Activated CD4-positive, alpha-beta T cell treated with anti-CD3 and anti-CD28 coated beads, Interleukin-2, Interleukin-4, amounts not matched to agents 100 ng/mL and 50 ng/mL, durations not matched to agents 16 hours and 8 hours (primary cell): Measurements from ENCODE around the gene MRFAP1L1.
"Not testable (repeated sequence)": the region's sequence is repeated elsewhere in the genome, so short reads cannot be mapped to it uniquely, and the experiment has no call there.

Experiments used
- DNase-seq: peaks from one replicate; pipeline ENCODE4 v3.0.0-alpha.2; 2020; ENCODE audit warnings: low spot score

Gene MRFAP1L1

GRCh38 chr4:6734165-6734786, 24.6 kb upstream of the MRFAP1L1 start:
- DNase-seq: no peak

- no peak for DNase-seq
Observed at GRCh38 chr4:6733358-6734164, 23.9 kb upstream of the MRFAP1L1 start.

GRCh38 chr4:6732441-6733357, 23.0 kb upstream of the MRFAP1L1 start:
- DNase-seq: no peak

- no peak for DNase-seq
Observed at GRCh38 chr4:6731780-6732179, 22.1 kb upstream of the MRFAP1L1 start.

GRCh38 chr4:6731318-6731675, 21.6 kb upstream of the MRFAP1L1 start:
- no peak for DNase-seq

GRCh38 chr4:6730603-6731317, 21.1 kb upstream of the MRFAP1L1 start:
- DNase-seq: no peak

GRCh38 chr4:6728320-6729029, 18.8 kb upstream of the MRFAP1L1 start:
- no peak for DNase-seq

GRCh38 chr4:6727943-6728250, 18.2 kb upstream of the MRFAP1L1 start:
- DNase-seq: no peak

GRCh38 chr4:6727081-6727942, 17.6 kb upstream of the MRFAP1L1 start:
- DNase-seq: no peak

- not testable (repeated sequence) for DNase-seq
Observed at GRCh38 chr4:6725427-6725961, 15.8 kb upstream of the MRFAP1L1 start.

GRCh38 chr4:6724421-6725111, 14.9 kb upstream of the MRFAP1L1 start:
- no peak for DNase-seq

- DNase-seq: no peak
Observed at GRCh38 chr4:6723851-6724250, 14.2 kb upstream of the MRFAP1L1 start.

- no peak for DNase-seq
Observed at GRCh38 chr4:6722891-6723290, 13.2 kb upstream of the MRFAP1L1 start.

GRCh38 chr4:6721121-6721520, 11.5 kb upstream of the MRFAP1L1 start:
- no peak for DNase-seq

GRCh38 chr4:6720202-6720699, 10.6 kb upstream of the MRFAP1L1 start:
- DNase-seq: peak; percentile 76

- DNase-seq: no peak
Observed at GRCh38 chr4:6719611-6720179, 10.0 kb upstream of the MRFAP1L1 start.

GRCh38 chr4:6718932-6719610, 9.4 kb upstream of the MRFAP1L1 start:
- no peak for DNase-seq

- DNase-seq: no peak
Observed at GRCh38 chr4:6716958-6717655, 7.4 kb upstream of the MRFAP1L1 start.
